HG02623 (cell line): Measurements from ENCODE around the gene MYO9A.

Experiments used
- ATAC-seq: cut with Tn5 transposase; IDR thresholded peaks from one replicate; pipeline ENCODE4 v1.9.1; 2021; ENCODE audit warnings: moderate library complexity; ENCODE audit not compliant: unreplicated experiment

Gene MYO9A

DNA sequence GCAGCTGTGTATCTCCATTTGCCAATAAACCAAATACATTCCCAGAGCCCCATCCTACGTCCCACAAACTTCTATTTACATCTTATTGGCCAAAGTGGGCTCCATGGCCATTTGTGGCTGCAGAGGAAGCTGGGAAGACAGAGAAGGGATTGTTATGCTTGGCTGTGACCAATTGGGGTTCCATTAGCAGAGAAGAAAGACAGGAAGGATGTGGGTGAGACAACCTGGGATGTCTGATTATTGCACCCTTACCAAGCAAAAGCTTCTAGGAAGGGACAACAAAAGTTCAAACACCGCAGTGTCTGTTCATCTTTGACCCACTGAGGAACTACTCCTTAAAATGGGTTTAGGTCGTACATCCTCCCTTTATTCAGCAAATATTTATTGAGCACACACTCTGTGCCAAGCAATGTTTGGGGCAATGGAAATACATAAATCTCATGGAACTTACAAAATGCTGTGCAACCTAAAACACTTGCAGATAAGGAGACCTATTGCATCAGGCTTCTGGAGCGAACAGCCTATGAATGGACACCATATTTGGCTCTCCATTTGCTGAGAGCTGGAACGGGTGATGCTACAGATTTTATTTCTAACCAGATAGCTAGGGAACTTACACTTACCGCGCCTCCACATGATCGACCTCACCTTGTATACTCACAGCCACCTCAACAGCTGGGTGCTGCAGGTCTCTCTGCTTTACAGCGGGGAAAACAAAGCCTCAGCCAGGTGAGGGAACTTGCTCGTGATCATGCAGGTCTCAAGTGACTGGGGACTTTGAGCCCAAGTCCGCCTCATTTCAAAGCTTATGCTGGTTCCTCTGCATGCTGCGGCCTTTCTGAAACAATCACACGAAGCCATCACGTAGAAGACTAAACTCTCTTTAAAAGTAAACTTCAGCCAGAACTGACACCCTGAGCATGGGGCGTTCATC lies 329.0 kb downstream of the MYO9A start:
- no peak for ATAC-seq

DNA sequence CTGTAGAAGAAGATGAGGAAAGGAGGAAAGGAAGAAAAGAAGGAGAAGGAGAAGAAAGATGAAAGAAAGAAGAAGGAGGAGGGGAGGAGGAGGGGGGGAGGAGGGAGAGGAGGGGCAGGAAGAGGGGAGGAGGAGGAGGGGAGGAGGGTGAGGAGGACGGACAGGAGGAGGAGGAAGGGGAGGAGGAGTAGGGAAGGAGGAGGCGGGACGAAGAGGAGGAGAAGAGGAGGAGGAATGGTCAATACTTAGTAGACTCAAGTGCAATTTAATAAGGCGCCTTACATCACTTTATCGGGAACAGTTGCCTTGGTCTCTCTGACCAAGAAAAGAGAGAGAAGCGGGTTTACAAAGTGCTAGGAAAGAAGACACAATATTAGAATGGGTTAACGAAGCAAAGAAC lies 331.3 kb downstream of the MYO9A start:
- ATAC-seq: no peak

DNA sequence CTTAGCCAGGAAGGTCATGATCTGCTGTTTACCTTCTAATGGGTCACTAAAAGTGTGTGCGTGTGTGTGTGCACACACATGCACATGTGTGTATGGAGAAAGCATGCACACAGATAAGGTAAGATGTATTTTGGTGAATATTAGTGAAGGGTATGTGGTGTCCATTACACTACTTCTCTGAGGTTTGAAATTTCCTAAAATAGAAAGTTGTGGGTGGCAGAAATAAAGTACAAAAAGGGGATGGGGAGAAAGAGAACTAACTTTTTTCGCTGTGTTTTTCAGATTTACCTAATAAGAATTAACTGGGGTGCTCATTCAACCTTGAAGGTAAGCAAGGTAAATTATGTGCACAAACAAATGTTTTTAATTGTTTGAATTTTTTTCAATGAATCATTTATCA lies 332.0 kb downstream of the MYO9A start:
- ATAC-seq: no peak

DNA sequence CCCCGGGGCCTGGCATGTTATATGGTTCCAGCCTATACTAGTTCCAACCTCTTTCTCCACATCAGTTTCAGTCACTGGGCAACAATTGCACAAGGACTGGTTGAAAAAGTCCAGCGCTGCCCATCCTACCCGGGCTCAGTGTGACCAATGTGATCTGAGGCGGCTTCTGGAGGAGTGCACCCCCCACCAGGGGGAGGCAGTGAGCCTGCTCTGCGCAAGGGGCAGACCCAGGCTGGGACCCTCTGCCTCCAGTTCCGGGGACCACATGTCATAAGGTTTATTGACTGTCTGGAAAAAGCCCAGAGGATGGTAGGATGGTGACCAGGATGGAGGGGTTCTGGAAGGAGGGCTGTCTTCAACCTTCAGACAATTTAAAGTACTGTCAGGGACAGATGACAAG lies 333.2 kb downstream of the MYO9A start:
- ATAC-seq: no peak

DNA sequence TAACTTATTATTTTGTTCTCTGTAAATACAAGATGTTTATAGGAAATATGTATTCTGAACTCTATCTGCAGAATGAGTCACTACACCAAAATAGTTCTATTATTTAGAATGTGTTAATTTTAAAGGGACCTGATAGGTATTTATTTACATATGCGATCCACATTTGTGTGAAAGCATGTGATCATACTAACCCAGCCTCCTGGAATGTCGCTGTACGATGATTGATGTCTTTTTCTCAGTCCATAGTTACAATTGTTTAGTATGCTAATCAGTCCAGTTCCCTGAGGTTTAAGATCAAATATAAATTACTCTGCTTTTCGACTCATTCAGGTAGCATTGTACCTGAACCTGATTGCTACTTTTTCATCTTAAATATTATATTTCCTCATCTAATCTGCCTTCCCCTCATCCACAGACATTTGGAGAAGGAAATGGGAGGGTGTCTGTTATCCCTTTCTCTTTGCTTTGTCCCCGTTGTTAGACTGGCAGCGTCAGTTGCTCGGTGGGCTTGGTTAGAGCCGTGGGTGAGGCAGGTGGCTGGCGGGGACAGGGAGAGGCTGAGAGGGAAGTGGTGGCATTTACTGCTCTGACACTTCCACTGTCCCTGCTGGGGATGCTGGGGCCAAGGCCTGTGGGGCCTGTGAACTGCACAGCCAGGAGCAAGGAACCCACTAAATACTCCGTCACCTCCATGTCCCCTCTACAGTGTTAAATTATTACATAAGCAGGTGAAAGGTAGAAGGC lies 335.4 kb downstream of the MYO9A start:
- no peak for ATAC-seq

DNA sequence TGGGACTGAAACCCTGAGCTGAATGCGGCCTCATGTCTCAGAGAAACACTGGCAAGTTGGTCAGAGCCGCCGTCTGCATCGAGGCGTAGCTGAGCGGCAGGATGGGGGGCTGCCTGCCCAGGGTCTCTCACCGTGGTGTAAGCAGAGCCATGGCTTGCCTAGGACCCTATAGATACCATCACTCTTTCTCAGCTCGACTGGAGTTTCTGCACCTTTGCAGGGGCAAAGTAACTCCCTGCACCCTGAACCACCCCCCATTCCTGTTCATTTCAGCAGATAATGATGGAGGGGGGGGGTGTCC lies 336.0 kb downstream of the MYO9A start:
- ATAC-seq: no peak

DNA sequence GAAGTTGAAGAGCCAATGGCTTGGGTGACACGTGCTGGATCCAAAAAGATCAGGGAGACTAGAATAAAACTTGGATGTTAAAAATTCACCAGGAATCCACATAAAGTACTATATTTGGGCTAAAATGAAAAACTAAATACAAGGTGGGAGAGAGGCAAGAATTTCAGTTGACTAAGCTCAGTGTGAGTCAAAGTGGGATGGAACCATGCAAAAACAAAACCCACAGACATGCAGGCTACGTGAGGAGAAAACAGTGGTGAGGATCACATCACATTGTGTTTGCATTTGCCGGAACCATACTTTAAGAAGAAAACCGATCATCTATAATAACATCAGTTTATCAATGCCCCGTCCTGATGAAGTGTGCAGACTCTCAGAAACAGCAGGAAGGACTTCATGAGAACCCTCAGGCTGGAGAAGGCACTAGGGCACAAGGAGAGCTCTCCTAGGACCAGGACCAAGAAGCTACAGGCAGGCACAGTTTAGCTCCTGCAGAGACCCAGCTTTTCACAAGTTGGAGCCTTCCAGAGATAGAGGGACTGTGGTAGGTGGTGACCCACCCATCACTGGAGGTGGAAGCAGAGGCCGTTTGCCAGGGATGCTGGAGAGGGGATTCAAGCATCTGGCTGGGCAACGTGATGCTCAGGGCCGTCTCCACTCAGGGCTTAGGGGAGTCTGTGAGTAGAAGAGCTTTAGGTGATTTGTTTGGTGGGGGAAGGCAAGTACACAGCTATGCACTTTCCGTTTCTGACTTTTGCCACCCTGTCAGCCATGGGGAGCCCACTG lies 336.6 kb downstream of the MYO9A start:
- ATAC-seq: no peak

DNA sequence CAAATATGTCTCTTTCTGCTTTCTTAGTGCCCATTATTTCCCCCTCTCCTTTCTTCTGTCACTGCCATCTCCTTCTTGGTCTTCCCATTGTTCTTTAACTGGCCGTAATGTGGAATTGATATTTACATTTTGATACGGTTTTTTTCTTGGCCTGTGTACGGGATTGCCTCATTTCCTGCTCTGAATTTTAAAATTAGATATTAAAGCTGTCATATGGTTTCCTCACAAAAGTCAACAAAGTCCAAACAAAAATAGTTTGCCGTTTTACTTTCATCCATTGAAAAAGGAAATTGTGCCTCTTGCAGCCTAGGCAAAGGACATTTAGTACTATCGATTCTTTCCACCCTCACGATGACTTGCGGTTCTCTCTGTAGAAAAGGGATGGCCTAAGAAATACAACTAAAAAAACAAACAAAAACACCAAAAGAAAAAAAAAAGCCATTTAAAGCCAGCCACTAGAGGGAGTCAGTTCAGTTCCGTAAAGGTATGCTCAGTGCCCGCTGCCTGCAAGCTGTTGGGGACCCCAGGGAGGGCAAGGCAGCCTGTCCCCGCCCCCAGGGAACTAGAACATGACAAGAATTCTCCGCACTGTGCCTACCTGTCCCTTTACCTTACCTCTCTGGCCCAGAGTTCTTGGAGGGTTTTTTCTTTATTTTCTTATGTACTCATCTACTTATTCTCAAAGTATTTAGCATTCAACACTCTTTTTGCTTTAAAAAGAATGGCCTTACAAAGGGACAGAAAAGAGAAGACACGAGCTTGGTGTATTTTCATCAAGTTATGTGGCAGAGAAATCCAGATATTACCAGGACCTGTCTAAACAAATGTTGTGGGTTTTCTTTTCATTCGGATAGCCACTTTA lies 337.6 kb downstream of the MYO9A start:
- no peak for ATAC-seq

DNA sequence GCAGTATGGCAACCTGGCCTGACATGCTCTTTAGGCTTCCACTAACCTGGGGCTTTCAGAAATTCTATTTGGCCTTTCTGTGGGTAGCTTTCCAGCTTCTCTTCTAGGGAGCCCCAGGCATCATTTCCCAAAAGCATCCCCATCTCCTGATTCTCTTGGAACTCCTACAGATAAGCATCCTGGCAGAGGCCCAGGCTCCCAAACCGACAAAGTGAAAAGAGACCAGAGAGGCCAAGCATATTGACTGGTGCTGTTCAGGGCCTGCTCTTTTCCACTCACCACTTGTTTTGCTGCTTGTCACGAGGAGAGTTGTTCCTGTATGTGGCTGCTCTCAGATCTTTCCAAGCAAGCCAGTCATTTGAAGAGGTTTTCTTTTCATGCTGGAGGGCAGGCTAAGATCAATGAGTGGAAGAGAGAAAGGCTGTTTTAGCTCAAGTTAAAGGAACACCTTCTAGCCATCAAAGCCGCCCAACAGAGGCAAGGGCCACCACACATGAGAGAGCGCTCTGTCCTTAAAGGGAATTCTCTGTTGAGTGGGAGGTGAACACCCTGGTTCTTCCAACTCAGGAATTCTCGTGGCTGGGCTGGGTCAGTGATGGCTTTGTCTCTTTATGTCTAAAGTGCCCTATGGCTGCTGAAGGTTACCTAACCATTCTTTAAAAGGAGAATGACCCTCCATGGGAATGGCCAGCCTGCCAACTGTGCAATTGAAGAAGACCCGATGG lies 338.7 kb downstream of the MYO9A start:
- ATAC-seq: no peak

DNA sequence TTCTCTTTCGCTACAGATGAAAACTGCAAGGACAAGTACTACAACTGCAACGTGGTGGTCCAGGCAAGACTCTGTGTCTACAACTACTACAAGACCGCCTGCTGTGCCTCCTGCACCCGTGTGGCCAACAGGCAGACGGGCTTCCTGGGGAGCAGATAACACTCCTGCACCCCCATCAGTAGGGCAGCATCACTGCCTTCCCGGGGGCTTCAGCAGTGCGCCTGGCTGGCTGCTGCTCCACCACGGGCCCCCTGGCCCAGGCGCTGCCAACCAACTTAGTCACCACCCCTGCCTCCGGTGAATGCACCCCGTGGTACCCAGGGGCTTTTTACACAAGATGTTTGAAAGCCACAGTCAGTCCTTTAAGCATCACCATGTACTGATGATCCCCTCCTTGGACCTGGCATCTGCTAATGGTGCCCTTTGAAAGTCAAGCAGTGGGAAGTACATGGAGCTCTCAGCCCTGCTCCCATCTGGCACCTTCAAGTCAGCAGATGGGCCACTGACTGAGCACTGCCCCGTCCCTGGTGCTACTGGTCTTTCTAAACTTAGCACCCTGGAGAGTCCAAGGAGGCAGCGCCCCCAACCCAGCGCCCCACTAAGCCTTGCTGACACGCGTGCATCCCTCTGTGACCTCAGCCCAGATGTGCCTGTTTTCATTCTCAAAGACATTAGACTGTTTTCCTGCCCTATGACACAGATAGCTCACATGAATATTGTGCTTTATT lies 340.6 kb downstream of the MYO9A start:
- ATAC-seq: no peak

DNA sequence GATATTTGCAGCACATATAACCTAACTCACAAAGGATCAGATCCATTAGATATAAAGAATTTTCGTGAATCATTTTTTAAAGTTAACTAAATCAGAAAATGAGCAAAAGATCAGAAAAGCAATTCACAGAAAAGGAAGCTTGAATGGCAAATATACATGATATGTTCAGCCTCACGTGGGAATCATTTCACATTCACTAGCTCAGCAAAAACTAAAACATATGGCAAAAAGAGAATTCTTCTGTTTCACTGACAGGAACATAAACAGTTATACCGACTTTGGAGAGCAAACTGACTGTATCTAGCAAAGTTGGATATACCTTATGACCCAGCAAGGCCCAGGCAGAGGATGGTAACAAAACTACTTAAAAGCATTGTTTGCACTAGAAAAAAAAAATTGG lies 341.6 kb downstream of the MYO9A start:
- no peak for ATAC-seq

DNA sequence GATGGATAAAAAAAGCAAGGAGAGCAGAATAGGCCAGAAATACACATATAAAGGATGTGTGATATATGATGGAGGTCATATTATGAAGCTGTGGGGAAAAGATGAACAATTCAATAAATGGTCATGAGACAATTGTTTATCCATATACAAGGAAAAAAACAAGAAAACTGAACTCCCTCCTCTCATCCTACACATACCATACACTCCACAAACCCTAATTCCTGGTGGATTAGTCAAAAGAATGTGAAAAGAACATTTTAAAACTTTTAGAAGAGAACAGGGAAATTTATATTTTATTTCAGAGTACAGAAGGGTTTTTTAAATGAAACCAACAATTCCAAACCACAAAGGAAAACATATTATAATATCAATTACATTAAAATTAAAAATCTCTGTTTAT lies 342.1 kb downstream of the MYO9A start:
- no peak for ATAC-seq

DNA sequence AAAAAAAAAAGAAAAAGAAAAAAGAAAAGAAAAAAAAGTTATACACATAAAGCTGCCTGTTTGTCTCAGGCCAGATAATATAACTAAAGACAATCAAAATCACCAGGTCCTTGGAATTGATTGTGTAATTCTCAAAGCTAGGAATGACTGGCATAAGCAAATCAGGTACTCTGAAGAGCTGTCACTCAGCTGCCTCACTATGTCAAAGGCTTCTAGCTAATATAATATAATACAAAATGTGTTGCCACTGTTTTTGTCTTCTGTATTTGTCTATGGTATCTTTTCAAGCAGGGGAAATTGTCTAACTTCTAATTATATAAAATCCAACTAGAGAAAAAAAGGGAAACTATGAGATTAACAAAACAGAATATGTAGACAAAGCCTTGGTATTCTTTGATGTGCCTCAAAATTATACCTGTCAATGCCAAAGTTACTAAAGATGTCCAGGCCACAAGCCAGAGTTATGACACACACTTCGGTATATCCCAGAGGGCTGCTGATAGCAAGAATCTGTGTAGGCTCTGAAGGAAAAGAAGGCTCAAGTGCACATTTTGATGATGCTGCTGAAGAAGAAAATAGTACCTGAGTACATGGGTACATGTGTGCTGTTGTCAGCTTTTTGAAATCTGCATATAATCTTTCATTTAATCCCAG lies 344.6 kb downstream of the MYO9A start:
- ATAC-seq: no peak
